ENCODE results near the gene SLC39A1.

- TF ChIP-seq POLR2AphosphoS5 (IDR thresholded peaks at IDR 0.05; ENCODE audit: low read depth, low read length) (no peak), TAF1 (IDR thresholded peaks at IDR 0.05; ENCODE audit: low read depth, low read length) (no peak), POLR2A (IDR thresholded peaks at IDR 0.05; ENCODE audit: low read depth, low read length) (no peak)
These were observed 6.2 kb downstream of the SLC39A1 start for GRCh38 chr1:153956997-153957715.

All from GM12891 (cell line).